Endometrial microvascular endothelial cells (primary cell): ENCODE measurements around the gene DYNLT1. TPM values are rescaled to one million over a fixed set of nuclear protein-coding genes. Genes with fewer than 3 reads are reported as not detected.
"Not testable (repeated sequence)": the region's sequence is repeated elsewhere in the genome, so short reads cannot be mapped to it uniquely, and the experiment has no call there.

Source experiments
- in situ Hi-C: cut with HindIII; loops from 2 replicates; pipeline ENCODE4 v1.10.0; 2017; ENCODE audit warnings: low sequenced_read_pairs, low pct_unique_long_range_greater_than_20kb; ENCODE audit errors: inconsistent ontology term
- total RNA-seq: library from RNA; depleted of rRNA; stranded (reverse); fragments of >200 nt; gene quantifications from one replicate; pipeline ENCODE4 v1.2.3, GENCODE V29; 2015; ENCODE audit errors: inconsistent ontology term

The DYNLT1 gene
- 169 TPM for total RNA-seq

- in situ Hi-C loops = no loop called here
Observed at GRCh38 chr6:158644231-158645063, at the start of gene DYNLT1. Gene DYNLT1 (minus strand): TSS chr6:158644743. CDS start chr6:158644708, 35 bp downstream.

- in situ Hi-C loops = no loop called here
Observed at GRCh38 chr6:158688860-158689259, 44.3 kb upstream of the DYNLT1 start.

- in situ Hi-C loops = no loop called here
Observed at GRCh38 chr6:158687506-158687905, 43.0 kb upstream of the DYNLT1 start.

GRCh38 chr6:158686791-158687381 lies 42.3 kb upstream of the DYNLT1 start:
- in situ Hi-C loops = no loop called here

- in situ Hi-C loops = no loop called here
Observed at GRCh38 chr6:158686311-158686710, 41.8 kb upstream of the DYNLT1 start.

- in situ Hi-C loops = no loop called here
Observed at GRCh38 chr6:158684745-158685324, 40.3 kb upstream of the DYNLT1 start.

- in situ Hi-C loops = no loop called here
Observed at GRCh38 chr6:158684311-158684710, 39.8 kb upstream of the DYNLT1 start.

- in situ Hi-C loops = no loop called here
Observed at GRCh38 chr6:158680481-158680880, 35.9 kb upstream of the DYNLT1 start.

- in situ Hi-C loops = no loop called here
Observed at GRCh38 chr6:158680015-158680414, 35.5 kb upstream of the DYNLT1 start.

- in situ Hi-C loops = no loop called here
Observed at GRCh38 chr6:158677906-158678578, 33.5 kb upstream of the DYNLT1 start.

GRCh38 chr6:158677094-158677493 lies 32.6 kb upstream of the DYNLT1 start:
- in situ Hi-C loops = not testable (repeated sequence)

- in situ Hi-C loops = no loop called here
Observed at GRCh38 chr6:158674342-158675131, 30.0 kb upstream of the DYNLT1 start.

GRCh38 chr6:158672726-158673125 lies 28.2 kb upstream of the DYNLT1 start:
- in situ Hi-C loops = no loop called here

- in situ Hi-C loops = not testable (repeated sequence)
Observed at GRCh38 chr6:158672119-158672518, 27.6 kb upstream of the DYNLT1 start.

- in situ Hi-C loops = no loop called here
Observed at GRCh38 chr6:158669145-158670035, 24.8 kb upstream of the DYNLT1 start.

- in situ Hi-C loops = no loop called here
Observed at GRCh38 chr6:158668707-158669103, 24.2 kb upstream of the DYNLT1 start.

- in situ Hi-C loops = no loop called here
Observed at GRCh38 chr6:158667360-158667981, 22.9 kb upstream of the DYNLT1 start.
